ENCODE measurements around the gene TROAP. TPM values are rescaled to one million over a fixed set of nuclear protein-coding genes. Genes with fewer than 3 reads are reported as not detected.
A peak's percentile ranks its signal among the peaks of the same experiment; 100 is the strongest.

The TROAP gene
- total and polyA plus RNA-seq, 9 of the 15 experiments (the other 6 are each of a cell fraction or from before 2014, with no cell fraction given), result 46.4 to 171 (median 59.8) TPM

- TF ChIP-seq MGA (IDR thresholded peaks at IDR 0.05) (no peak), POLR2AphosphoS5 (IDR thresholded peaks at IDR 0.05; ENCODE audit: control insufficient read depth, insufficient read depth, low read depth, low read length) (no peak), KDM2B (CRISPR knock-in tag; IDR thresholded peaks at IDR 0.05) (peak; percentile 39; the same call in 1 of the 2 replicates), ZNF121 (CRISPR knock-in tag; conservative IDR thresholded peaks at IDR 0.05) (0 out of 2 replicates have a peak, but pooled peaks have one; percentile 22), PCBP1 (IDR thresholded peaks at IDR 0.05; ENCODE audit: low read depth, low read length, poor library complexity, severe bottlenecking) (no peak), ZFX (CRISPR knock-in tag; IDR thresholded peaks at IDR 0.05) (peak; percentile 38; the same call in 1 of the 2 replicates), ZNF239 (CRISPR knock-in tag; IDR thresholded peaks at IDR 0.05) (no peak), ZNF77 (CRISPR knock-in tag; IDR thresholded peaks at IDR 0.05) (no peak), ZNF274 (IDR thresholded peaks at IDR 0.05; ENCODE audit: borderline replicate concordance, low read depth, low read length) (no peak), CEBPG (CRISPR knock-in tag; IDR thresholded peaks at IDR 0.05) (peak; percentile 5; the same call in 1 of the 2 replicates), CEBPG (tag; conservative IDR thresholded peaks at IDR 0.05 in 1 of 2, IDR thresholded peaks at IDR 0.05 in 1 of 2) (no peak), MECOM (CRISPR knock-in tag; IDR thresholded peaks at IDR 0.05) (no peak), PURB (CRISPR knock-in tag; IDR thresholded peaks at IDR 0.05; ENCODE audit: low read depth) (no peak), CBX3 (IDR thresholded peaks at IDR 0.05; ENCODE audit: borderline replicate concordance in 1 of 2, low read length in 2 of 2) (no peak), IRF1 (CRISPR knock-in tag; IDR thresholded peaks at IDR 0.05; ENCODE audit: borderline replicate concordance) (no peak)
Measured at GRCh38 chr12:49347311-49348193, 24.5 kb downstream of the TROAP start (continued).

All from K562 (cell line).